Heart right ventricle (tissue), 16 donors: ENCODE data around the gene NKD1. TPM values are rescaled to one million over a fixed set of nuclear protein-coding genes. Genes with fewer than 3 reads are reported as not detected.

Experiments used
- ATAC-seq, 8 donors: fragments of 200-7000 bp; cut with Tn5 transposase; one replicate each; pipeline ENCODE4 v1.9.1; 2020; ENCODE audit warnings: mild to moderate bottlenecking in 8 of 8, moderate library complexity in 8 of 8, moderate number of reproducible peaks in 1 of 8
- DNase-seq, 2 donors: peaks; one replicate each; pipeline ENCODE4 v3.0.0-alpha.2; 2020
- H3K27ac ChIP-seq, 10 donors: fragments of 200-600 bp; sonication (generic) in 2 of 10; one replicate each; pipeline versions ENCODE4 v1.5.0 to v1.8.0; 2020 to 2022; ENCODE audit warnings: mild to moderate bottlenecking in 3 of 10
- H3K27me3 ChIP-seq, 7 donors: fragments of 200-600 bp; one replicate each; pipeline ENCODE4 v1.8.0; 2021 to 2022; ENCODE audit warnings: mild to moderate bottlenecking in 2 of 7
- H3K36me3 ChIP-seq, 9 donors: fragments of 200-600 bp; sonication (generic) in 1 of 9; one replicate each; pipeline versions ENCODE4 v1.5.0 to v1.8.0; 2020 to 2022; ENCODE audit warnings: mild to moderate bottlenecking in 2 of 9
- H3K4me1 ChIP-seq, 9 donors: fragments of 200-600 bp; sonication (generic) in 1 of 9; one replicate each; pipeline versions ENCODE4 v1.5.0 to v1.8.0; 2020 to 2022; ENCODE audit warnings: mild to moderate bottlenecking in 4 of 9
- H3K4me3 ChIP-seq, 10 donors: fragments of 200-600 bp; sonication (generic) in 2 of 10; one replicate each; pipeline versions ENCODE4 v1.5.0 to v1.8.0; 2020 to 2022; ENCODE audit warnings: mild to moderate bottlenecking in 7 of 10, moderate library complexity in 2 of 10
- H3K9me3 ChIP-seq, 11 donors: fragments of 200-600 bp in 10 of 11; sonication (generic) in 2 of 11; one replicate each; pipeline versions ENCODE4 v1.5.0 to v1.8.0; 2013 to 2022; ENCODE audit warnings: mild to moderate bottlenecking in 2 of 11, control low read depth in 1 of 11, moderate library complexity in 1 of 11
- WGBS, 2 donors: extraction: QIAGEN DNeasy Blood & Tissue Kit; methylation state at CpG; one replicate each; pipeline ENCODE4 v1.1.7; 2013; ENCODE audit warnings: inconsistent platforms in 1 of 2; 5-methylcytosine and 5-hydroxymethylcytosine counted together
- intact Hi-C, 10 donors: fragments of 100-400 bp; cut with DNase I; formaldehyde crosslinking; loops; one replicate each; pipeline versions ENCODE4 v1.11.1 to v1.14.2; 2022
- polyA plus RNA-seq, 2 donors: library from polyadenylated mRNA; stranded (reverse); fragments of 200-250 nt; gene quantifications; one replicate each; pipeline ENCODE4 v1.2.3, GENCODE V29; 2013
- total RNA-seq, 10 donors: library from RNA; stranded (reverse); fragmentation: NEBNext Ultra II Directional in 3 of 10; extraction: Animal tissue kit (Norgen Biotek cat#: 25700) in 3 of 10; gene quantifications; one replicate each; pipeline versions ENCODE4 v1.2.1 to v1.2.4, GENCODE V29; 2021 to 2023
- TF ChIP-seq, protein P1 (sequence below), 9 donors: fragments of 200-600 bp; sonication (generic) in 2 of 9; IDR thresholded peaks; one replicate each; pipeline versions ENCODE4 v1.5.0 to v1.8.0; 2021 to 2022; ENCODE audit warnings: antibody characterized with exemption in 9 of 9, mild to moderate bottlenecking in 5 of 9, moderate library complexity in 1 of 9
- donor health status: Arrhythmogenic right ventricular cardiomyopathy.
- donor health status: ischemic (EF 13 %, LVEDD 7.1; RV severe dilation, severe dysfunction).
- donor health status: healthy with polysubstance abuse.
- donor health status: DM: no; HTN: yes; CAD: no.
- donor health status: DM: no; HTN: no; CAD: no.
- donor health status: ischemic (EF 25% LVEDD 6.9; RV normal size, moderate dysfunction).
- donor health status: ischemic (EF 25% LVEDD 5.7; RV mildly dilated, moderate dysfunction).
- donor health status: healthy.
- donor health status: DM: yes; HTN: yes; CAD: no.
- donor health status: Ischemic cardiomyopathy.
- donor health status: ischemic (EF 35%, LVEDD 5.7; RV mildly dilated, moderate dysfunction).
- donor health status: nonischemic (EF 11% LVEDD 7.7; RV severe dilation, severe dysfunction).
- donor health status: DM: yes; HTN: yes; CAD: no.
- donor health status: PGD.
- donor health status: ischemic (EF 29% LVEDD 5.4; RV normal size, mild dysfunction).
- donor health status: nonischemic (EF 23%, LVEDD 6.1; RV moderate dilation, normal function).

NKD1 gene
- total and polyA plus RNA-seq, 12 donors: 0.22 to 1.1 (median 0.42) TPM

GRCh38 chr16:50560903-50561863, 13.0 kb downstream of the NKD1 start:
- peaks cover 0 to 18% (median 2%) of the 10 kb centered on the region in 11 donors for H3K9me3 ChIP-seq
- ATAC-seq (no peak), DNase-seq (no peak)
- H3K4me1 ChIP-seq: no peaks in the 10 kb centered on the region
- intact Hi-C loops: no loop called here
- no peaks in the 10 kb centered on the region for H3K36me3 ChIP-seq
- 88 to 90% methylated on average over 4 of the region's 4 CpGs for WGBS, 2 donors
- TF ChIP-seq, protein P1, sequence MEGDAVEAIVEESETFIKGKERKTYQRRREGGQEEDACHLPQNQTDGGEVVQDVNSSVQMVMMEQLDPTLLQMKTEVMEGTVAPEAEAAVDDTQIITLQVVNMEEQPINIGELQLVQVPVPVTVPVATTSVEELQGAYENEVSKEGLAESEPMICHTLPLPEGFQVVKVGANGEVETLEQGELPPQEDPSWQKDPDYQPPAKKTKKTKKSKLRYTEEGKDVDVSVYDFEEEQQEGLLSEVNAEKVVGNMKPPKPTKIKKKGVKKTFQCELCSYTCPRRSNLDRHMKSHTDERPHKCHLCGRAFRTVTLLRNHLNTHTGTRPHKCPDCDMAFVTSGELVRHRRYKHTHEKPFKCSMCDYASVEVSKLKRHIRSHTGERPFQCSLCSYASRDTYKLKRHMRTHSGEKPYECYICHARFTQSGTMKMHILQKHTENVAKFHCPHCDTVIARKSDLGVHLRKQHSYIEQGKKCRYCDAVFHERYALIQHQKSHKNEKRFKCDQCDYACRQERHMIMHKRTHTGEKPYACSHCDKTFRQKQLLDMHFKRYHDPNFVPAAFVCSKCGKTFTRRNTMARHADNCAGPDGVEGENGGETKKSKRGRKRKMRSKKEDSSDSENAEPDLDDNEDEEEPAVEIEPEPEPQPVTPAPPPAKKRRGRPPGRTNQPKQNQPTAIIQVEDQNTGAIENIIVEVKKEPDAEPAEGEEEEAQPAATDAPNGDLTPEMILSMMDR (IDR thresholded peaks at IDR 0.05): no peak
- H3K4me3 ChIP-seq: no peak overlapping the region
- H3K27ac ChIP-seq: no peak overlapping the region
- no peaks in the 10 kb centered on the region for H3K27me3 ChIP-seq

GRCh38 chr16:50562657-50563056, 14.5 kb downstream of the NKD1 start:
- ATAC-seq: no peak
- peaks cover 0 to 5% (median 0%) of the 10 kb centered on the region in 9 donors for H3K4me1 ChIP-seq
- peaks cover 0 to 10% (median 1%) of the 10 kb centered on the region in 11 donors for H3K9me3 ChIP-seq
- no peaks in the 10 kb centered on the region for H3K27me3 ChIP-seq
- TF ChIP-seq, protein P1 (IDR thresholded peaks at IDR 0.05): no peak
- H3K27ac ChIP-seq: no peak overlapping the region
- intact Hi-C loops: no loop called here
- no peaks in the 10 kb centered on the region for H3K36me3 ChIP-seq
- 85 to 89% methylated on average over 7 of the region's 7 CpGs for WGBS, 2 donors
- H3K4me3 ChIP-seq: no peak overlapping the region
- DNase-seq: no peak

DNA sequence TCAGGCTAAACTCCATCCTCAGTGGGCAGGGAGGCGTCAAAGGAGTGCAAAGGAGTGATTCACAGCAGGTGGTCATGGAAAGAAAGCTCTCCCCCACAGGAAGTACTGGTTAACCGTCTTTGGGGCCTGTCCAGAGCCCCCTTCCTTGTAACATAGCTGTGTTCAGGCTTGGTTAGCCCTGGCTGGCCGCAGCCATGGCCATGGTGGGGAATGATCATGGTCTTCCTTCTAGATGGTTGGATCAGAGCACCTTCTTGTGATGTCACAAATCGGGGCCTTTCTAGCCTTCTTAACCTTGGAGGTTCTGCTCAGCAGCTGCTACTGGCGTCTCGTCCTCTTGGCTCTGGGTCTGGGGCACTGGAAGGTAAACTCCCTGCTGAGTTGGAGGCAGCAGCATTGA, 15.8 kb downstream of the NKD1 start:
- Histone ChIP-seq H3K4me1 (peaks cover 0 to 5% (median 0%) of the 10 kb centered on the region in 9 donors), H3K9me3 (peaks cover 0 to 10% (median 0%) of the 10 kb centered on the region in 11 donors), H3K36me3 (no peaks in the 10 kb centered on the region), H3K27me3 (no peaks in the 10 kb centered on the region), H3K4me3 (no peak overlapping the region), H3K27ac (no peak overlapping the region)
- intact Hi-C loops: no loop called here
- DNase-seq (no peak), ATAC-seq (no peak)
- 76 to 78% methylated on average over 6 of the region's 6 CpGs for WGBS, 2 donors
- TF ChIP-seq, protein P1 (IDR thresholded peaks at IDR 0.05): no peak

DNA sequence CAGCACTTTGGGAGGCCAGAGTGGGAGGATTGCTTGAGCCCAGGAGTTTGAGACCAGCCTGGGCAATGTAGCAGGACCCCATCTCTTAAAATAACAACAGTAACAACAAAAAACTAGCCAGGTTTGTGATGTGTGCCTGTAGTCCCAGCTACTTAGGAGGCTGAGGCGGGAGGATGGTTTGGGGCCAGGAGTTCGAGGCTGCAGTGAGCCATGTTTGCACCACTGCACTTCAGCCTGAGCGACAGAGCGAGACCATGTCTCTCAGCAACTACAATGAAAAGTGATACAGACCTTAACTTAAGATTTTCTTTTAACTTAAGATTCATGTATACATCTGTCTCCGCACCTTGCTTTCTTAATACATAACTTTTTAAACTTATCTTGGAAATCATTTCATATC, 17.2 kb downstream of the NKD1 start:
- no peaks in the 10 kb centered on the region for H3K36me3 ChIP-seq
- peaks cover 0 to 5% (median 0%) of the 10 kb centered on the region in 9 donors for H3K4me1 ChIP-seq
- H3K27me3 ChIP-seq: no peaks in the 10 kb centered on the region
- intact Hi-C loops: no loop called here
- H3K4me3 ChIP-seq: no peak overlapping the region
- 97 to 100% methylated on average over 5 of the region's 5 CpGs for WGBS, 2 donors
- ATAC-seq: no peak
- H3K27ac ChIP-seq: no peak overlapping the region
- TF ChIP-seq, protein P1 (IDR thresholded peaks at IDR 0.05): no peak
- peaks cover 0 to 10% (median 0%) of the 10 kb centered on the region in 11 donors for H3K9me3 ChIP-seq
- DNase-seq: no peak
